GM12878 (cell line): ENCODE measurements around the gene KDM8. TPM values are rescaled to one million over a fixed set of nuclear protein-coding genes. Genes with fewer than 3 reads are reported as not detected.

Source experiments
- CBX5 ChIP-seq: sonication (generic); IDR thresholded peaks from 2 replicates; pipeline ENCODE4 v1.6.1; 2016; ENCODE audit warnings: low read depth, moderate library complexity, mild to moderate bottlenecking, inconsistent platforms
- DPF2 ChIP-seq: fragments of 450-650 bp; IDR thresholded peaks from 2 replicates; pipeline ENCODE4 v1.6.1; 2017; ENCODE audit warnings: mild to moderate bottlenecking
- ELK1 ChIP-seq: IDR thresholded peaks from 2 replicates; pipeline ENCODE4 v1.6.1; 2012; ENCODE audit warnings: low read depth, low read length, improper control_type of control experiment
- LARP7 ChIP-seq: fragments of 450-650 bp; IDR thresholded peaks from 2 replicates; pipeline ENCODE4 v1.6.1; 2017; ENCODE audit warnings: mild to moderate bottlenecking
- MLLT1 ChIP-seq: fragments of 450-650 bp; IDR thresholded peaks from 2 replicates; pipeline ENCODE4 v1.6.1; 2016; ENCODE audit warnings: mild to moderate bottlenecking
- MTA2 ChIP-seq: fragments of 450-650 bp; IDR thresholded peaks from 2 replicates; pipeline ENCODE4 v1.6.1; 2016; ENCODE audit warnings: low read depth, mild to moderate bottlenecking, moderate library complexity
- MTA3 ChIP-seq: IDR thresholded peaks from 2 replicates; pipeline ENCODE4 v1.6.1; 2012; ENCODE audit warnings: low read length, inconsistent platforms, borderline replicate concordance
- NR2F1 ChIP-seq: fragments of 450-650 bp; conservative IDR thresholded peaks from 2 replicates; pipeline ENCODE4 v1.6.1; 2017; ENCODE audit warnings: mild to moderate bottlenecking
- RAD21 ChIP-seq: IDR thresholded peaks from 2 replicates; pipeline ENCODE4 v1.6.1; 2011; ENCODE audit warnings: mild to moderate bottlenecking, low read depth, low read length, moderate library complexity; ENCODE audit not compliant: insufficient read depth
- RELA ChIP-seq: fragments of 450-650 bp; IDR thresholded peaks from 2 replicates; pipeline ENCODE4 v1.8.0; 2014; ENCODE audit warnings: borderline replicate concordance; ENCODE audit not compliant: partially characterized antibody
- SMC3 ChIP-seq: IDR thresholded peaks from 2 replicates; pipeline ENCODE4 v1.6.1; 2011; ENCODE audit warnings: low read length, improper control_type of control experiment, borderline replicate concordance
- polyA plus RNA-seq, 11 experiments: library from polyadenylated mRNA; depleted of rRNA in 4 of 11; unstranded in 6 of 11; stranded (reverse) in 5 of 11; fragments of >200 nt; fragmentation: Nextera tagmentation in 4 of 11; fragmentation: Illumina TruSeq in 1 of 11; extraction: Ambion mirVana in 4 of 11; extraction: Trizol in 1 of 11; gene quantifications; 1 replicate in 1 of 11; 2 replicates in 10 of 11; pipeline versions ENCODE4 v1.2.1 to v1.2.3, GENCODE V29; 2011 to 2016; ENCODE audit warnings: inconsistent platforms in 2 of 11, missing spikeins in 2 of 11, low read depth in 1 of 11
- total RNA-seq, 4 experiments: library from RNA; depleted of rRNA in 3 of 4; stranded (reverse); fragments of >200 nt in 3 of 4; fragmentation: Illumina TruSeq in 1 of 4; extraction: Trizol in 1 of 4; gene quantifications; 2 replicates each; pipeline versions ENCODE4 v1.2.1 to v1.2.3, GENCODE V29; 2013 to 2021

KDM8 gene
- total and polyA plus RNA-seq, 10 of the 15 experiments (the other 5 are each of a cell fraction or from before 2014, with no cell fraction given), result 0.79 to 8.9 (median 5.8) TPM

- TF ChIP-seq ELK1 (no peak), NR2F1 (no peak), LARP7 (no peak), MTA2 (no peak), MTA3 (peak; percentile 36; the same call in 1 of the 2 replicates), CBX5 (no peak), RELA (no peak), SMC3 (0 out of 2 replicates have a peak, but pooled peaks have one; percentile 0), MLLT1 (0 out of 2 replicates have a peak, but pooled peaks have one; percentile 27), DPF2 (no peak), RAD21 (no peak)
- TF ChIP-seq, all 136 proteins: peak for 6
These were observed 33.4 kb downstream of the KDM8 start (continued) for GRCh38 chr16:27236635-27237218.
